H9 (cell line): ENCODE measurements around the gene PNRC1. TPM values are rescaled to one million over a fixed set of nuclear protein-coding genes. Genes with fewer than 3 reads are reported as not detected.

Experiments
- DNase-seq: peaks from one replicate; pipeline ENCODE4 v3.0.0-alpha.2; 2017
- H2AFZ ChIP-seq: one replicate; pipeline ENCODE4 v1.6.1; 2013; ENCODE audit warnings: mild to moderate bottlenecking, low read length, control low read depth, moderate library complexity
- H2AK5ac ChIP-seq: 2 replicates; pipeline ENCODE4 v1.6.1; 2013; ENCODE audit warnings: low read length, control low read depth, mixed read lengths; ENCODE audit not compliant: insufficient read length
- H2BK120ac ChIP-seq: one replicate; pipeline ENCODE4 v1.6.1; 2013; ENCODE audit warnings: low read depth, mild to moderate bottlenecking, low read length, control low read depth, inconsistent platforms; ENCODE audit not compliant: poor library complexity, severe bottlenecking
- H2BK12ac ChIP-seq: 2 replicates; pipeline ENCODE4 v1.6.1; 2013; ENCODE audit warnings: low read length, control low read depth, mixed read lengths, low read depth; ENCODE audit not compliant: insufficient read length
- H2BK15ac ChIP-seq: 2 replicates; pipeline ENCODE4 v1.6.1; 2013; ENCODE audit warnings: low read depth, low read length, control low read depth
- H2BK20ac ChIP-seq: one replicate; pipeline ENCODE4 v1.6.1; 2013; ENCODE audit warnings: low read depth, mild to moderate bottlenecking, low read length, control low read depth, inconsistent platforms; ENCODE audit not compliant: poor library complexity, severe bottlenecking
- H2BK5ac ChIP-seq: 2 replicates; pipeline ENCODE4 v1.6.1; 2013; ENCODE audit warnings: low read length, control low read depth, mixed read lengths; ENCODE audit not compliant: insufficient read length
- H3K14ac ChIP-seq: 2 replicates; pipeline ENCODE4 v1.6.1; 2013; ENCODE audit warnings: low read length, control low read depth; ENCODE audit not compliant: insufficient read depth
- H3K18ac ChIP-seq: 2 replicates; pipeline ENCODE4 v1.6.1; 2013; ENCODE audit warnings: low read depth, mild to moderate bottlenecking, mixed read lengths, low read length, control low read depth; ENCODE audit not compliant: insufficient read length
- H3K23ac ChIP-seq: 2 replicates; pipeline ENCODE4 v1.6.1; 2013; ENCODE audit warnings: low read length, control low read depth, mixed read lengths, low read depth; ENCODE audit not compliant: insufficient read length
- H3K23me2 ChIP-seq: 2 replicates; pipeline ENCODE4 v1.6.1; 2013; ENCODE audit warnings: low read depth, mild to moderate bottlenecking, mixed read lengths, low read length, control low read depth; ENCODE audit not compliant: insufficient read length, poor library complexity, severe bottlenecking
- H3K27ac ChIP-seq: 2 replicates; pipeline ENCODE4 v1.5.1; 2013; ENCODE audit warnings: low read length, control low read depth, mixed read lengths, low read depth; ENCODE audit not compliant: insufficient read length
- H3K27me3 ChIP-seq: 2 replicates; pipeline ENCODE4 v1.6.1; 2013; ENCODE audit warnings: low read length, control low read depth, inconsistent platforms; ENCODE audit not compliant: insufficient read depth
- H3K4ac ChIP-seq: 2 replicates; pipeline ENCODE4 v1.6.1; 2013; ENCODE audit warnings: low read depth, mild to moderate bottlenecking, control low read depth, inconsistent platforms, low read length, moderate library complexity
- H3K4me1 ChIP-seq: 2 replicates; pipeline ENCODE4 v1.6.1; 2013; ENCODE audit warnings: low read length, control low read depth, inconsistent platforms; ENCODE audit not compliant: insufficient read depth
- H3K4me2 ChIP-seq: 2 replicates; pipeline ENCODE4 v1.6.1; 2013; ENCODE audit warnings: low read length, control low read depth, mixed read lengths; ENCODE audit not compliant: insufficient read length, insufficient read depth
- H3K56ac ChIP-seq: 2 replicates; pipeline ENCODE4 v1.6.1; 2013; ENCODE audit warnings: low read depth, mild to moderate bottlenecking, mixed read lengths, low read length, control low read depth; ENCODE audit not compliant: insufficient read length
- H3K79me1 ChIP-seq: 2 replicates; pipeline ENCODE4 v1.6.1; 2013; ENCODE audit warnings: low read depth, mild to moderate bottlenecking, moderate library complexity, low read length, control low read depth, inconsistent platforms; ENCODE audit not compliant: insufficient read depth, poor library complexity, severe bottlenecking
- H3K79me2 ChIP-seq: 2 replicates; pipeline ENCODE4 v1.6.1; 2013; ENCODE audit warnings: low read length, control low read depth, inconsistent platforms; ENCODE audit not compliant: insufficient read depth
- H3K9ac ChIP-seq: 2 replicates; pipeline ENCODE4 v1.6.1; 2013; ENCODE audit warnings: low read length, control low read depth, mixed read lengths; ENCODE audit not compliant: insufficient read length; ENCODE audit errors: extremely low read depth
- H3K9me3 ChIP-seq: one replicate; pipeline ENCODE4 v1.6.1; 2013; ENCODE audit warnings: low read depth, low read length, inconsistent platforms; ENCODE audit not compliant: control insufficient read depth
- H3T11ph ChIP-seq: one replicate; pipeline ENCODE4 v1.6.1; 2013; ENCODE audit warnings: mild to moderate bottlenecking, low read length, control low read depth, inconsistent platforms
- H4K20me1 ChIP-seq: one replicate; pipeline ENCODE4 v1.6.1; 2013; ENCODE audit not compliant: control insufficient read depth, insufficient read length, insufficient read depth
- H4K5ac ChIP-seq: 2 replicates; pipeline ENCODE4 v1.6.1; 2013; ENCODE audit warnings: low read depth, mild to moderate bottlenecking, mixed read lengths, low read length, control low read depth; ENCODE audit not compliant: insufficient read length
- H4K8ac ChIP-seq: replicated peaks from 2 replicates; pipeline ENCODE4 v1.6.1; 2013; ENCODE audit warnings: low read length, control low read depth, mixed read lengths, low read depth; ENCODE audit not compliant: insufficient read length
- H4K91ac ChIP-seq: 2 replicates; pipeline ENCODE4 v1.6.1; 2013; ENCODE audit warnings: low read depth, mild to moderate bottlenecking, moderate library complexity, mixed read lengths, low read length, control low read depth; ENCODE audit not compliant: insufficient read length
- H3K27ac Mint-ChIP-seq, 3 experiments: 2 replicates in 2 of 3; 3 replicates in 1 of 3; pipeline ENCODE4 v1.8.0; 2020 to 2021; ENCODE audit warnings: mixed read lengths in 3 of 3, mild to moderate bottlenecking in 1 of 3, moderate library complexity in 1 of 3
- H3K27me3 Mint-ChIP-seq: 2 replicates; pipeline ENCODE4 v1.8.0; 2021; ENCODE audit warnings: low read depth, mild to moderate bottlenecking, moderate library complexity, mixed read lengths
- H3K36me3 Mint-ChIP-seq, 3 experiments: 2 replicates in 2 of 3; 3 replicates in 1 of 3; pipeline ENCODE4 v1.8.0; 2020 to 2021; ENCODE audit warnings: low read depth in 3 of 3, mixed read lengths in 3 of 3; ENCODE audit not compliant: insufficient read depth in 1 of 3
- H3K4me1 Mint-ChIP-seq, 2 experiments: 2 replicates each; pipeline ENCODE4 v1.8.0; 2020; ENCODE audit warnings: mixed read lengths in 2 of 2
- H3K4me3 Mint-ChIP-seq, 2 experiments: 2 replicates in 1 of 2; 3 replicates in 1 of 2; pipeline ENCODE4 v1.8.0; 2020 to 2021; ENCODE audit warnings: mild to moderate bottlenecking in 2 of 2, mixed read lengths in 2 of 2, moderate library complexity in 1 of 2
- H3K9me3 Mint-ChIP-seq, 2 experiments: 2 replicates in 1 of 2; 3 replicates in 1 of 2; pipeline ENCODE4 v1.8.0; 2020; ENCODE audit warnings: mild to moderate bottlenecking in 2 of 2, mixed read lengths in 2 of 2, moderate library complexity in 1 of 2
- WGBS: extraction: QIAGEN DNeasy Blood & Tissue Kit; methylation state at CpG from one replicate; pipeline ENCODE4 v1.1.7; 2013; ENCODE audit warnings: missing lambda C conversion rate, low lambda C conversion rate, mixed read lengths; ENCODE audit not compliant: insufficient read length; ENCODE audit errors: extremely low coverage; 5-methylcytosine and 5-hydroxymethylcytosine counted together
- total RNA-seq: library from RNA; stranded (reverse); gene quantifications from 2 replicates; pipeline ENCODE4 v1.2.1, GENCODE V29; 2021
- TF ChIP-seq, protein P1 (sequence below): fragments of 200-600 bp; sonication (generic); conservative IDR thresholded peaks from 3 replicates; pipeline ENCODE4 v1.8.0; 2021; ENCODE audit warnings: antibody characterized with exemption, mild to moderate bottlenecking

The PNRC1 gene
- total RNA-seq, 1 experiment from 2014 or later, result 57.4 TPM

DNA sequence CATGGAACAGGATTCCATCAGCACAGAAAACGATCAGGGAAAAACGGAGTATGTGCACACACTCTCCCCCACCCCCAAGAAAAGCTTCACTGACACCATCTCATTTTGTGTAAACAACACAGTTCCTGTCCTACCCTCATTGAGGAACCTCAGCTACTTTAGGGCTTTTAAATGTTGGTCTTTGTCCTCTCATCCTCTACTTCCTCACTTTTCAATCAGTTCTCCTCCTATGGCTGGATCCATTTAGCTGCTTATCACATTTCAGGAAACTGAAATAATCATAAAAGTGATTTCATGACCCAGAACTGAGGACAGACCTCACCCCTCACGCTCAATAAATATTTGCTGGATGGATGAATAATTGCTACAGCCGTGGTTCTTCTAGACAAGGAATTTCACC is 33.1 kb upstream of the PNRC1 start:
- H4K8ac ChIP-seq, result no peak overlapping the region
- no peak overlapping the region for H2AK5ac ChIP-seq
- H2BK15ac ChIP-seq, result no peak overlapping the region
- H4K91ac ChIP-seq, result no peak overlapping the region
- peaks cover 10 to 22% of the 10 kb centered on the region in 2 experiments for H3K4me1 Mint-ChIP-seq
- TF ChIP-seq, protein P1, sequence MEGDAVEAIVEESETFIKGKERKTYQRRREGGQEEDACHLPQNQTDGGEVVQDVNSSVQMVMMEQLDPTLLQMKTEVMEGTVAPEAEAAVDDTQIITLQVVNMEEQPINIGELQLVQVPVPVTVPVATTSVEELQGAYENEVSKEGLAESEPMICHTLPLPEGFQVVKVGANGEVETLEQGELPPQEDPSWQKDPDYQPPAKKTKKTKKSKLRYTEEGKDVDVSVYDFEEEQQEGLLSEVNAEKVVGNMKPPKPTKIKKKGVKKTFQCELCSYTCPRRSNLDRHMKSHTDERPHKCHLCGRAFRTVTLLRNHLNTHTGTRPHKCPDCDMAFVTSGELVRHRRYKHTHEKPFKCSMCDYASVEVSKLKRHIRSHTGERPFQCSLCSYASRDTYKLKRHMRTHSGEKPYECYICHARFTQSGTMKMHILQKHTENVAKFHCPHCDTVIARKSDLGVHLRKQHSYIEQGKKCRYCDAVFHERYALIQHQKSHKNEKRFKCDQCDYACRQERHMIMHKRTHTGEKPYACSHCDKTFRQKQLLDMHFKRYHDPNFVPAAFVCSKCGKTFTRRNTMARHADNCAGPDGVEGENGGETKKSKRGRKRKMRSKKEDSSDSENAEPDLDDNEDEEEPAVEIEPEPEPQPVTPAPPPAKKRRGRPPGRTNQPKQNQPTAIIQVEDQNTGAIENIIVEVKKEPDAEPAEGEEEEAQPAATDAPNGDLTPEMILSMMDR, result no peak
- H3K23me2 ChIP-seq, result no peaks in the 10 kb centered on the region
- no peak overlapping the region for H3K4me2 ChIP-seq
- H3K23ac ChIP-seq, result no peak overlapping the region
- H4K5ac ChIP-seq, result no peak overlapping the region
- no peak overlapping the region for H3K18ac ChIP-seq
- peaks cover 20% of the 10 kb centered on the region for H3K27me3 ChIP-seq
- no peak for DNase-seq
- H2BK5ac ChIP-seq, result no peak overlapping the region
- no peak overlapping the region for H2BK20ac ChIP-seq
- H3K27me3 Mint-ChIP-seq, result peaks cover 48% of the 10 kb centered on the region
- H3K9ac ChIP-seq, result no peak overlapping the region
- H3K56ac ChIP-seq, result no peak overlapping the region
- H3K9me3 ChIP-seq, result no peaks in the 10 kb centered on the region
- H3K4me3 Mint-ChIP-seq, result no peak overlapping the region
- H3K27ac ChIP-seq, result no peak overlapping the region
- H2AFZ ChIP-seq, result no peak overlapping the region
- H3K9me3 Mint-ChIP-seq, result no peaks in the 10 kb centered on the region
- peaks cover 8% of the 10 kb centered on the region; the same call in 1 of the 2 replicates for H3K4me1 ChIP-seq
- H3K36me3 Mint-ChIP-seq, result no peaks in the 10 kb centered on the region
- no peak overlapping the region for H3K4ac ChIP-seq
- H3K27ac Mint-ChIP-seq, result no peak overlapping the region
- H3K79me1 ChIP-seq, result no peaks in the 10 kb centered on the region
- no peaks in the 10 kb centered on the region for H4K20me1 ChIP-seq
- no peaks in the 10 kb centered on the region for H3K79me2 ChIP-seq
- WGBS, result no CpG with 5 or more reads among the region's 4 CpGs
- no peak overlapping the region for H3T11ph ChIP-seq
- no peak overlapping the region for H2BK12ac ChIP-seq
- H3K14ac ChIP-seq, result no peak overlapping the region
- H2BK120ac ChIP-seq, result no peak overlapping the region
